ENCODE data around the gene MRPL43. TPM values are rescaled to one million over a fixed set of nuclear protein-coding genes. Genes with fewer than 3 reads are reported as not detected.
"Not testable (repeated sequence)": the region's sequence is repeated elsewhere in the genome, so short reads cannot be mapped to it uniquely, and the experiment has no call there.

MRPL43 gene
- total and polyA plus RNA-seq, 2 experiments from 2014 or later: 60.4 to 126 TPM

- ATAC-seq; H3K36me3 Mint-ChIP-seq (ENCODE audit: low read depth); H3F3A ChIP-seq (replicated peaks; ENCODE audit: low read depth); H3K27me3 ChIP-seq (ENCODE audit: insufficient read depth); H3K79me2 ChIP-seq (replicated peaks; ENCODE audit: insufficient read depth); H3K36me3 ChIP-seq (ENCODE audit: insufficient read depth); H3K27ac Mint-ChIP-seq; H3K27ac ChIP-seq (ENCODE audit: low read depth); H2AFZ ChIP-seq; H3K4me3 Mint-ChIP-seq; H3K9me2 ChIP-seq (ENCODE audit: insufficient read depth); H4K20me1 ChIP-seq (replicated peaks; ENCODE audit: insufficient read depth); H3K9me3 Mint-ChIP-seq; H3K4me2 ChIP-seq; H3K4me3 ChIP-seq; DNase-seq (ENCODE audit: low spot score); H3K27me3 Mint-ChIP-seq (ENCODE audit: insufficient read depth, low read depth, poor library complexity): not testable (repeated sequence)
- H3K4me1 ChIP-seq (ENCODE audit: insufficient read depth): peaks cover 17% of the 10 kb centered on the region
- H3K4me1 Mint-ChIP-seq: peaks cover 29% of the 10 kb centered on the region
Observed at GRCh38 chr10:100975397-100975796, 11.9 kb downstream of the MRPL43 start.

GRCh38 chr10:100972904-100973535 lies 14.3 kb downstream of the MRPL43 start:
- Mint-ChIP-seq H3K36me3 (ENCODE audit: low read depth) (no peaks in the 10 kb centered on the region; the same call in 2 of the 3 replicates), H3K4me1 (peaks cover 36% of the 10 kb centered on the region), H3K4me3 (no peak overlapping the region; the same call in 2 of the 3 replicates)

More at GRCh38 chr10:100972904-100973535, 14.3 kb downstream of the MRPL43 start:
- Histone ChIP-seq H2AFZ (no peak overlapping the region), H4K20me1 (replicated peaks; ENCODE audit: insufficient read depth) (no peaks in the 10 kb centered on the region), H3K36me3 (ENCODE audit: insufficient read depth) (no peaks in the 10 kb centered on the region), H3K79me2 (replicated peaks; ENCODE audit: insufficient read depth) (no peaks in the 10 kb centered on the region), H3K27ac (ENCODE audit: low read depth) (no peak overlapping the region), H3K4me2 (no peak overlapping the region), H3K4me3 (no peak overlapping the region), H3K9me2 (ENCODE audit: insufficient read depth) (no peaks in the 10 kb centered on the region), H3F3A (replicated peaks; ENCODE audit: low read depth) (peaks cover 5% of the 10 kb centered on the region; the same call in 1 of the 2 replicates), H3K27me3 (ENCODE audit: insufficient read depth) (no peaks in the 10 kb centered on the region), H3K4me1 (ENCODE audit: insufficient read depth) (peaks cover 26% of the 10 kb centered on the region)
- DNase-seq (ENCODE audit: low spot score) (no peak), ATAC-seq (no peak)
- no peak for TF ChIP-seq JUNB (IDR thresholded peaks at IDR 0.05; ENCODE audit: unreplicated experiment)
- TF ChIP-seq CTCF (conservative IDR thresholded peaks at IDR 0.05; ENCODE audit: low read depth in 2 of 2): no peak
- no peak for TF ChIP-seq ZNF114 (CRISPR knock-in tag; IDR thresholded peaks at IDR 0.05)
- TF ChIP-seq EZH2phosphoT487 (IDR thresholded peaks at IDR 0.05; ENCODE audit: unreplicated experiment): no peak
- TF ChIP-seq REST (IDR thresholded peaks at IDR 0.05; ENCODE audit: unreplicated experiment): no peak
- TF ChIP-seq ZNF331 (CRISPR knock-in tag; IDR thresholded peaks at IDR 0.05; ENCODE audit: low read depth): no peak
- TF ChIP-seq ETS1 (IDR thresholded peaks at IDR 0.05): no peak
- no peak for TF ChIP-seq CREB1 (CRISPR knock-in tag; IDR thresholded peaks at IDR 0.05; ENCODE audit: low read depth)
- Mint-ChIP-seq H3K27ac (peak overlapping the region; percentile 78), H3K27me3 (ENCODE audit: insufficient read depth, low read depth, poor library complexity) (peaks cover 15% of the 10 kb centered on the region), H3K9me3 (no peaks in the 10 kb centered on the region)
